ENCODE measurements around the gene ARNT2.

ARNT2 gene

GRCh38 chr15:80605591-80606150 lies 201.5 kb downstream of the ARNT2 start:
- TF ChIP-seq, protein P1, sequence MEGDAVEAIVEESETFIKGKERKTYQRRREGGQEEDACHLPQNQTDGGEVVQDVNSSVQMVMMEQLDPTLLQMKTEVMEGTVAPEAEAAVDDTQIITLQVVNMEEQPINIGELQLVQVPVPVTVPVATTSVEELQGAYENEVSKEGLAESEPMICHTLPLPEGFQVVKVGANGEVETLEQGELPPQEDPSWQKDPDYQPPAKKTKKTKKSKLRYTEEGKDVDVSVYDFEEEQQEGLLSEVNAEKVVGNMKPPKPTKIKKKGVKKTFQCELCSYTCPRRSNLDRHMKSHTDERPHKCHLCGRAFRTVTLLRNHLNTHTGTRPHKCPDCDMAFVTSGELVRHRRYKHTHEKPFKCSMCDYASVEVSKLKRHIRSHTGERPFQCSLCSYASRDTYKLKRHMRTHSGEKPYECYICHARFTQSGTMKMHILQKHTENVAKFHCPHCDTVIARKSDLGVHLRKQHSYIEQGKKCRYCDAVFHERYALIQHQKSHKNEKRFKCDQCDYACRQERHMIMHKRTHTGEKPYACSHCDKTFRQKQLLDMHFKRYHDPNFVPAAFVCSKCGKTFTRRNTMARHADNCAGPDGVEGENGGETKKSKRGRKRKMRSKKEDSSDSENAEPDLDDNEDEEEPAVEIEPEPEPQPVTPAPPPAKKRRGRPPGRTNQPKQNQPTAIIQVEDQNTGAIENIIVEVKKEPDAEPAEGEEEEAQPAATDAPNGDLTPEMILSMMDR (IDR thresholded peaks at IDR 0.05; ENCODE audit: low read depth, low read length, missing control alignments), result no peak
- in situ Hi-C loops (cut with HindIII; ENCODE audit: low pct_ligation_motif_present, low sequenced_read_pairs), result no loop called here
- H3K36me3 ChIP-seq (replicated peaks), result no peaks in the 10 kb centered on the region
- H3K4me3 ChIP-seq (ENCODE audit: low read depth, low read length), result no peak overlapping the region
- H3K27me3 ChIP-seq (replicated peaks), result no peaks in the 10 kb centered on the region
- no peak for DNase-seq
- no peak overlapping the region for H3K27ac ChIP-seq

GRCh38 chr15:80606511-80607071 lies 202.4 kb downstream of the ARNT2 start:
- Histone ChIP-seq H3K36me3 (replicated peaks) (no peaks in the 10 kb centered on the region), H3K27me3 (replicated peaks) (no peaks in the 10 kb centered on the region), H3K4me3 (ENCODE audit: low read depth, low read length) (no peak overlapping the region), H3K27ac (no peak overlapping the region)
- TF ChIP-seq, protein P1 (IDR thresholded peaks at IDR 0.05; ENCODE audit: low read depth, low read length, missing control alignments), result no peak
- in situ Hi-C loops (cut with HindIII; ENCODE audit: low pct_ligation_motif_present, low sequenced_read_pairs), result no loop called here
- DNase-seq, result no peak

DNA sequence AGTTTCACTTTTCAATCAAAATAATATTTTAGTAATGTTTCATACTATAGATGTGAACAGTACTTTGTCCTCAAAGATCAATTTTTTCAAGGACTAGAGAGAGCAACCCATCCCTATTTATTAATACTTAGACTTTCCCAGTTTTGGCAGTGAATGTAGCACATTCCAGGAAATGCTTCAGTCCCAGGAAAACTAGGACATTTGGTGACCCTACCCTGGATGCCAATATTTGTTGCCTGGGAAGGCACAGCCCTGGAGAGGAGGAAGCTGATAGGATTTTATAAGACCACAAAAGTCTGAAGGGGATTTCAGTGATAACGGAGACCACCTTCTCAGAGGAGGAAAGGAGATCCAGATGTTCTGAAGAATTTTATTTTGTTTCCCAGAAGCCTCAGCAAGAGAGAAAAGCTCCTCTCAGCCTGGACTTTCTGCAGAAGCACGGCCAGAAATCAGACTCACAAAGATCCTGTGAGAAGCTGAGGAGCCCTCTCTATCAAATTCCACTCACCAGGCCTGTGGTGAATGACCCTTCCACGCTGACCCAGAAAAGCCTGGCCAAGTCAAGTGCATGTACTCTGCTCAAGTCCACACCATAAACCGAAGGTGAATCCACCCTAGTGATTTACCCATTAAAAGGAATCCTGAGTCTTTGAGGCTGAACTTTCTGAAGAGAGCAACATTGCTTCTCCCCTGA lies 203.3 kb downstream of the ARNT2 start:
- in situ Hi-C loops (cut with HindIII; ENCODE audit: low pct_ligation_motif_present, low sequenced_read_pairs), result no loop called here
- no peak overlapping the region for H3K27ac ChIP-seq
- no peak overlapping the region for H3K4me3 ChIP-seq (ENCODE audit: low read depth, low read length)
- no peaks in the 10 kb centered on the region for H3K36me3 ChIP-seq (replicated peaks)
- no peaks in the 10 kb centered on the region for H3K27me3 ChIP-seq (replicated peaks)
- no peak for DNase-seq
- TF ChIP-seq, protein P1 (IDR thresholded peaks at IDR 0.05; ENCODE audit: low read depth, low read length, missing control alignments), result no peak

- DNase-seq, result no peak
- TF ChIP-seq, protein P1 (IDR thresholded peaks at IDR 0.05; ENCODE audit: low read depth, low read length, missing control alignments), result no peak
- in situ Hi-C loops (cut with HindIII; ENCODE audit: low pct_ligation_motif_present, low sequenced_read_pairs), result no loop called here
Observed at GRCh38 chr15:80608688-80609087, 204.5 kb downstream of the ARNT2 start.

GRCh38 chr15:80609091-80609490 lies 204.9 kb downstream of the ARNT2 start:
- in situ Hi-C loops (cut with HindIII; ENCODE audit: low pct_ligation_motif_present, low sequenced_read_pairs), result no loop called here
- H3K27me3 ChIP-seq (replicated peaks), result no peaks in the 10 kb centered on the region
- DNase-seq, result no peak
- no peaks in the 10 kb centered on the region for H3K36me3 ChIP-seq (replicated peaks)
- H3K4me3 ChIP-seq (ENCODE audit: low read depth, low read length), result no peak overlapping the region
- H3K27ac ChIP-seq, result no peak overlapping the region
- TF ChIP-seq, protein P1 (IDR thresholded peaks at IDR 0.05; ENCODE audit: low read depth, low read length, missing control alignments), result no peak

More at GRCh38 chr15:80608688-80609087, 204.5 kb downstream of the ARNT2 start:
- no peak overlapping the region for H3K4me3 ChIP-seq (ENCODE audit: low read depth, low read length)
- no peak overlapping the region for H3K27ac ChIP-seq
- H3K27me3 ChIP-seq (replicated peaks), result no peaks in the 10 kb centered on the region
- no peaks in the 10 kb centered on the region for H3K36me3 ChIP-seq (replicated peaks)
